ENCODE data around the gene MXD3. TPM values are rescaled to one million over a fixed set of nuclear protein-coding genes. Genes with fewer than 3 reads are reported as not detected.

MXD3 gene
- total and polyA plus RNA-seq, 2 experiments from 2014 or later: 9.9 to 11.6 TPM

DNA sequence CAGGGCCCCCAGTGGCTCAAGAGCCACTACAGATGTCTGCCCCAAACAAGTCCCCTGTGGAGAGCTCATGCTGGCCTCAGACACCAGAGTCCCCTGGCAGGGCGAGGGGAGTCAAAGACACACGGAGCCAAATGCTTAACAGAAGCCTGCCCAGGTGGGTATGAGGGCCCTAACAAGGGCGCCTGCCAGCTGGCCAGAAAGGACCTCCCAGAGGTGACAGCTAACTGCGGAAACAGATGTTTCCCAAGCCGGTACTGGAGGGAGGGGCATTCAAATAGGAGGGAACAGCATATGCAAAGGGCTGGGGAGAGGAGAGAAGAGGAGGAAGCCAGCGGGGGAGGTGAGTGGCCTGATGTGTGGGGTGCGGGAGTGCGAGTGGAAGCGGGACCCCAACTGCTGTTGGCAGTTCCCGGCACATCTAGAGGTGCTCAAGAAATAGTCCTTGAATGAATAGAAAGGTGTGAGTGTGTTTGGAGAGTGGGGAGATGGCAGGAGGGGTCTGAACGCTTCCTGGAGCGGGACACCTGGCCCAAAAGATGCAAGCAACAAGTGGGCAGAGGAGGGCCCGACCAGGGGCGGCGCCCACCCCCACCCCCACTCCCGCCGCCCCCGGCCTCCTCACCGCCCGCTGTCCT is 824 bp downstream of the MXD3 start (continued):
- TF ChIP-seq ZNF462 (CRISPR knock-in tag; IDR thresholded peaks at IDR 0.05): no peak

DNA sequence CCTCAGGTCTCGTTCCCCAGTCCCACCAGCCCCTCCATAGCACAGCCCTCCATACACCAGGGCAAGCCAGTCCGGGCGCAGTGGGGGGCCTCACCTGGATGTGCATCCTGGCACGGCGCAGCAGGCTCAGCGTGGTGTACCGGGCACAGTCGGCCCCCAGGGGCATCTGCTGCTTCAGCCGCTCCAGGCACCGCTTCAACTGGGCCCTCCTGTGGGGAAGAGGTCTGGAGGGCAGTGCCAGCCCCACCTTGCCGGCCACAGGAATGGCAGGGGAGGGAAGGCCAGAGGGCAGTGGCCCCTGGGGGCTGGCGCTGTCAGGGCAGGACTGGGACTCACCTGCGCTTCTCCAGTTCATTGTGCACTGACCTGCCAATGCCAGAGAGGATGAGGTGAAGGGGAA is 1.4 kb downstream of the MXD3 start:
- H3F3A ChIP-seq (replicated peaks; ENCODE audit: low read depth): peaks cover 25% of the 10 kb centered on the region
- H3K79me2 ChIP-seq (replicated peaks; ENCODE audit: insufficient read depth): peaks cover 5% of the 10 kb centered on the region
- H3K27me3 ChIP-seq (ENCODE audit: insufficient read depth): no peaks in the 10 kb centered on the region
- H3K36me3 ChIP-seq (ENCODE audit: insufficient read depth): peaks cover 13% of the 10 kb centered on the region
- no peak overlapping the region for H3K27ac Mint-ChIP-seq
- H4K20me1 ChIP-seq (replicated peaks; ENCODE audit: insufficient read depth): peaks cover 15% of the 10 kb centered on the region
- H3K27ac ChIP-seq (ENCODE audit: low read depth): no peak overlapping the region
- no peaks in the 10 kb centered on the region; the same call in 2 of the 3 replicates for H3K9me3 Mint-ChIP-seq
- H3K4me3 ChIP-seq: peak overlapping the region; percentile 69; the same call in 1 of the 2 replicates
- no peak overlapping the region for H2AFZ ChIP-seq
- DNase-seq (ENCODE audit: low spot score) (no peak), ATAC-seq (no peak)
- H3K4me1 ChIP-seq (ENCODE audit: insufficient read depth): peaks cover 12% of the 10 kb centered on the region
- H3K9me2 ChIP-seq (ENCODE audit: insufficient read depth): no peaks in the 10 kb centered on the region
- TF ChIP-seq EZH2phosphoT487 (IDR thresholded peaks at IDR 0.05; ENCODE audit: unreplicated experiment) (no peak), ZNF462 (CRISPR knock-in tag; IDR thresholded peaks at IDR 0.05) (no peak), REST (IDR thresholded peaks at IDR 0.05; ENCODE audit: unreplicated experiment) (no peak)
- H3K27me3 Mint-ChIP-seq (ENCODE audit: insufficient read depth, low read depth, poor library complexity): peaks cover 13% of the 10 kb centered on the region
- peaks cover 24% of the 10 kb centered on the region for H3K4me1 Mint-ChIP-seq
- H3K36me3 Mint-ChIP-seq (ENCODE audit: low read depth): peaks cover 18% of the 10 kb centered on the region
- H3K4me2 ChIP-seq: peak overlapping the region; percentile 88; the same call in 1 of the 2 replicates
- H3K4me3 Mint-ChIP-seq: peak overlapping the region; percentile 75; the same call in 1 of the 3 replicates

All from GM23338 (cell line).